Sigmoid colon (tissue), 4 donors: Measurements from ENCODE around the gene GUCY1A2.

Experiments
- CTCF ChIP-seq, 4 experiments: fragments of 450-650 bp in 3 of 4; fragments of 200-600 bp in 1 of 4; IDR thresholded peaks; one replicate each; pipeline ENCODE4 v1.5.1; 2016 to 2019; ENCODE audit warnings: antibody characterized with exemption in 4 of 4, mild to moderate bottlenecking in 3 of 4, moderate library complexity in 2 of 4
- EP300 ChIP-seq, 4 donors: sonication (generic); formaldehyde crosslinking; IDR thresholded peaks; one replicate each; pipeline ENCODE4 v1.6.1; 2017; ENCODE audit warnings: antibody characterized with exemption in 4 of 4
- POLR2A ChIP-seq, 2 donors: fragments of 450-650 bp; IDR thresholded peaks; one replicate each; pipeline ENCODE4 v1.6.1; 2016; ENCODE audit warnings: antibody characterized with exemption in 2 of 2, mild to moderate bottlenecking in 2 of 2, moderate library complexity in 2 of 2

DNA sequence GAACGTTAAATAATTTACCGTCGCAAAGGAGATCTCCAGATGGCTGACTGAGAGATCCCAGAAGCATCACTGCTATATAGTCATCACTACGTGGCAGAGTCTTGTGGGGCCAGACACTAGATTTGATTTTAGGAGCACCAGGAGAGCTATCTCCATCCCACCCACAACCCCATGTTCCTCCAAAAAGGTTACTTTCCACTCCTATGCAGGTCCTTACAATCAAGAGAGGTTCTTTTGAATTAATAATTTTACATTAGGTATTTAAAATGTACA is 19.4 kb downstream of the GUCY1A2 start:
- TF ChIP-seq POLR2A (IDR thresholded peaks at IDR 0.05): no peak
- no peak for TF ChIP-seq CTCF (IDR thresholded peaks at IDR 0.05)
- no peak for TF ChIP-seq EP300 (IDR thresholded peaks at IDR 0.05)
